Astrocyte of the cerebellum (primary cell): ENCODE data around the gene TMEM107.

Source experiments
- DNase-seq: peaks from one replicate; pipeline ENCODE4 v3.0.0-alpha.2; 2011; ENCODE audit warnings: low read depth
- H3K4me3 ChIP-seq: 2 replicates; pipeline ENCODE4 v1.5.1; 2011; ENCODE audit warnings: mild to moderate bottlenecking, low read depth, low read length, moderate library complexity
- CTCF ChIP-seq: IDR thresholded peaks from 2 replicates; pipeline ENCODE4 v1.5.1; 2012; ENCODE audit warnings: low read length, low read depth, moderate library complexity, mild to moderate bottlenecking; ENCODE audit errors: missing control alignments
- in situ Hi-C: cut with HindIII; loops from 2 replicates; pipeline ENCODE4 v1.10.0; 2017; ENCODE audit warnings: low sequenced_read_pairs

Gene TMEM107

GRCh38 chr17:8161289-8162232, 14.6 kb downstream of the TMEM107 start:
- no peak for TF ChIP-seq CTCF
- peak overlapping the region; percentile 92 for H3K4me3 ChIP-seq
- DNase-seq, result no peak

GRCh38 chr17:8160741-8161221, 15.4 kb downstream of the TMEM107 start:
- in situ Hi-C loops, result no loop called here
- DNase-seq, result no peak
- TF ChIP-seq CTCF, result no peak
- H3K4me3 ChIP-seq, result no peak overlapping the region

More at GRCh38 chr17:8161289-8162232, 14.6 kb downstream of the TMEM107 start:
- in situ Hi-C loops, result no loop called here

GRCh38 chr17:8160224-8160577, 16.0 kb downstream of the TMEM107 start:
- TF ChIP-seq CTCF, result no peak
- in situ Hi-C loops, result no loop called here
- DNase-seq, result no peak
- no peak overlapping the region for H3K4me3 ChIP-seq

GRCh38 chr17:8159459-8160223, 16.5 kb downstream of the TMEM107 start:
- no peak for DNase-seq

GRCh38 chr17:8159032-8159400, 17.2 kb downstream of the TMEM107 start:
- H3K4me3 ChIP-seq, result no peak overlapping the region
- TF ChIP-seq CTCF, result no peak
- no peak for DNase-seq
- in situ Hi-C loops, result no loop called here

More at GRCh38 chr17:8159459-8160223, 16.5 kb downstream of the TMEM107 start:
- no peak overlapping the region for H3K4me3 ChIP-seq
- in situ Hi-C loops, result no loop called here
- no peak for TF ChIP-seq CTCF

- peak; percentile 87 for TF ChIP-seq CTCF
- H3K4me3 ChIP-seq, result no peak overlapping the region
- peak; percentile 68 for DNase-seq
- in situ Hi-C loops, result no loop called here
These were observed 17.7 kb downstream of the TMEM107 start for GRCh38 chr17:8158267-8159031.
